HEK293 (cell line): ENCODE results near the gene SEMA6D.

Experiments
- CTCF ChIP-seq: fragments of 450-650 bp; formaldehyde crosslinking; IDR thresholded peaks from 2 replicates; pipeline ENCODE4 v1.5.1; 2016; ENCODE audit warnings: missing biosample characterization, missing genetic modification characterization
- MEIS1 ChIP-seq: sonication (generic); formaldehyde crosslinking; IDR thresholded peaks from 2 replicates; pipeline ENCODE4 v1.8.1; 2022; ENCODE audit warnings: missing genetic modification reagents, mild to moderate bottlenecking, borderline replicate concordance
- PBX3 ChIP-seq: sonication (generic); formaldehyde crosslinking; IDR thresholded peaks from 2 replicates; pipeline ENCODE4 v1.8.1; 2022; ENCODE audit warnings: mild to moderate bottlenecking, moderate library complexity, missing genetic modification reagents
- SP2 ChIP-seq: fragments of 450-650 bp; formaldehyde crosslinking; IDR thresholded peaks from 2 replicates; pipeline ENCODE4 v1.5.1; 2016; ENCODE audit warnings: missing biosample characterization, missing genetic modification characterization
- ZBTB7A ChIP-seq: fragments of 450-650 bp; formaldehyde crosslinking; IDR thresholded peaks from 2 replicates; pipeline ENCODE4 v1.5.1; 2016; ENCODE audit warnings: low read depth, missing biosample characterization, missing genetic modification characterization
- ZFP3 ChIP-seq: fragments of 450-650 bp; formaldehyde crosslinking; IDR thresholded peaks from 2 replicates; pipeline ENCODE4 v1.5.1; 2016; ENCODE audit warnings: low read depth, missing biosample characterization, missing genetic modification characterization
- ZNF169 ChIP-seq: fragments of 450-650 bp; formaldehyde crosslinking; IDR thresholded peaks from 2 replicates; pipeline ENCODE4 v1.5.1; 2016; ENCODE audit warnings: missing biosample characterization, missing genetic modification characterization
- ZNF274 ChIP-seq, 2 experiments: fragments of 200-500 bp in 1 of 2; fragments of 450-650 bp in 1 of 2; sonication (Bioruptor generic) in 1 of 2; formaldehyde crosslinking in 1 of 2; IDR thresholded peaks; 2 replicates each; pipeline versions ENCODE4 v1.5.1 to v1.6.1; 2014 to 2016; ENCODE audit warnings: borderline replicate concordance in 1 of 2, inconsistent platforms in 1 of 2, low read length in 1 of 2, missing biosample characterization in 1 of 2, missing genetic modification characterization in 1 of 2
- ZNF302 ChIP-seq: fragments of 450-650 bp; formaldehyde crosslinking; IDR thresholded peaks from 2 replicates; pipeline ENCODE4 v1.5.1; 2016; ENCODE audit warnings: missing biosample characterization, missing genetic modification characterization, low read depth
- ZNF501 ChIP-seq: fragments of 450-650 bp; formaldehyde crosslinking; IDR thresholded peaks from 2 replicates; pipeline ENCODE4 v1.5.1; 2016; ENCODE audit warnings: missing biosample characterization, missing genetic modification characterization
- ZNF510 ChIP-seq: fragments of 450-650 bp; formaldehyde crosslinking; IDR thresholded peaks from 2 replicates; pipeline ENCODE4 v1.5.1; 2018; ENCODE audit warnings: mild to moderate bottlenecking, missing genetic modification characterization, missing biosample characterization; ENCODE audit not compliant: insufficient replicate concordance
- ZNF514 ChIP-seq: fragments of 450-650 bp; formaldehyde crosslinking; IDR thresholded peaks from 2 replicates; pipeline ENCODE4 v1.5.1; 2016; ENCODE audit warnings: missing biosample characterization, missing genetic modification characterization

GRCh38 chr15:47744973-47745372 lies 27.7 kb downstream of the SEMA6D start:
- no peak for TF ChIP-seq ZNF501
- no peak for TF ChIP-seq MEIS1 (CRISPR knock-in tag)
- no peak for TF ChIP-seq CTCF (tag by site-specific recombination)
- TF ChIP-seq SP2 (tag by site-specific recombination): no peak
- TF ChIP-seq ZNF514: no peak
- TF ChIP-seq PBX3 (CRISPR knock-in tag): no peak
- TF ChIP-seq ZBTB7A (tag by site-specific recombination): no peak
- TF ChIP-seq ZNF302 (tag by site-specific recombination): no peak
- TF ChIP-seq ZNF510 (tag by site-specific recombination): no peak
- TF ChIP-seq ZNF169 (tag by site-specific recombination): no peak
- no peak for TF ChIP-seq ZNF274 (IDR thresholded peaks at IDR 0.05; ENCODE audit: low read length)
- TF ChIP-seq ZNF274 (tag by site-specific recombination; IDR thresholded peaks at IDR 0.05; ENCODE audit: borderline replicate concordance): no peak
- TF ChIP-seq ZFP3 (tag by site-specific recombination): no peak
